GM21423 (cell line): ENCODE measurements around the gene SLC7A6.

Experiments used
- ATAC-seq: cut with Tn5 transposase; IDR thresholded peaks from one replicate; pipeline ENCODE4 v1.9.1; 2021; ENCODE audit warnings: mild to moderate bottlenecking, moderate library complexity; ENCODE audit not compliant: unreplicated experiment

Gene SLC7A6

DNA sequence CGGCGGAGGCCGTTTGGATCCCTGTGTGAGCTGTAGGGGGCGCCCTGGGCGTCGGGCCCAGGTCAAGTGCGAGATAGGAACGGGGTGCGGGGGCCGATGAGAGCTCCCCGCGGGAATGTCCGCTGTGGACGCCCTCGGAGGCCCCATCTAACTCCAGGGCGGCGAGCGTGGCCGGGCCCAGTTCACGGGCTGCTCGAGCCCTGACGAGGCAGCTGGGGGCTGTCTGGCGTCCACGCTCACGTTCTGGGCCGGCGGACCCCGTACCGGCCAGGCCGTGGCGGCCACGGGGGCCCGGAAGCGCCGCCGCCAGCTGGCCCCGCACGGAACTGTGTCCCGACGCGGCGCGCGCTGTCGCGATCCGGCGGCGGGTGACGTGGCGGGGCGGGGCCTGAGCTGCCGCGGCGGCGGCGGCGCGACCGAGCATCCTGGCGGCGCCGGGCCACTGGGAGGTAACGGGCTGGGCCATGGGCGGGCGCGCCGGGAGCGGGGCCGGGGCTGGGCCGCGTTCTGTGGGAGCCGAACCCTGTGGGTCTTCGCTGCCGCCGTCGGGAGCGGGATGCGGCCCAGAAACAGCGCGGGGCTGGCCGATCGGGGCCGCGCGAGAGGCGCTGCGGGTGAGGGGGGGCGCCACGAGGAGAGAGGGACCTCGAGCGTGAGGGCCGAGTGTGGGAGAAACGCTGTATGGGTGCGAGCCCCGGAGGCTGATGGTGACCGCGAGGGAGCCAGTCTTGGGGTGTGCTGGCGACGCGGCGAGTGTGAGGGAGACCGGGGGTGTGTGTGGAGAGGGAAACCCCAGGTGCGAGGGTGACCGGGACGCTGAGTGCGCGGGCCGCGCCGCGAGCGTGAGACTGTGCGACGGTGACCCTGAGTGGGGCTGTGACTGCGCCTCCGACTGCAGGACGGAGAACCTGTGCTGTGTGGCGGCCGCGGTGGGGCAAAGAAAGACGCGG lies at the start of gene SLC7A6:
SLC7A6 (plus strand) TSS at position 399 of the 950 bp plus-strand sequence. CDS start 10,201 bp downstream, outside the sequence.
- peak; percentile 63 for ATAC-seq

GRCh38 chr16:68214726-68215125 lies 49.6 kb upstream of the SLC7A6 start:
- no peak for ATAC-seq

DNA sequence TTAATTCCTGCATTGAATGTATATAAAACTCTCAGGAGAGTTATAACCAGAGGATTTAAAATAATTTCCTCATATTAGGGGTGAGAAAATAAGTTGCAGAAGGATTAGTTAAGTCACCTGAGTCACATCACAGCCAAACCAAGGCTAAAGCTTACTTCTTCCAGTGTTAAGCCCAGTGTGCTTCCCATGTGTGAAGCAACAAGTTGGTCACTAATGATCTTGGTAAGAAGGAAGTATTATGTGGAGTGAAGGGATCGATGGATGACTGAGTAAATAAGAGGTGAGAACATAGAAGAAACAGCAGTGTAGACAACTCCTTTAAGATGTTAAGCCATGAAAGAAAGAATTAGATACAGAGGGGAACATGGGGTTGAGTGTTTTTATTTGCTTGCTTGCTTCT lies 49.0 kb upstream of the SLC7A6 start:
- no peak for ATAC-seq

DNA sequence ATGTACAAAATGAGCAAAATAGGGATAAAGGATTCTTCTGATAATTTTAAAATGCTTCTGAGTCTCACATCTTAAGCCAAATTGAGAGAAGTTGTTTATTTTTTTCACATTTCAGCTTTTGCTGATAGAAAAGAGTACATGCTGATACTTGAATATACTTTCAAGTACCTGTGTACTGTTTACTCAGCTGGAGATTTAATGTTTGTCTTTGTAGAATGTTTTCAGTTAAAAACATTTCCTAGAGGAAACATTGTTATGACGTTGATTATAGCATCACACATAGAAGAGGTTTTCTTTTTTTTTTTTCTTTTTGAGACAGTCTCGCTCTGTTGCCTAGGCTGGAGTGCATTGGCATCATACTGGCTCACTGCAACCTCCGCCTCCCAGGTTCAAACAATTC lies 48.1 kb upstream of the SLC7A6 start:
- no peak for ATAC-seq

- ATAC-seq, result no peak
Observed at GRCh38 chr16:68217506-68217905, 46.8 kb upstream of the SLC7A6 start.

DNA sequence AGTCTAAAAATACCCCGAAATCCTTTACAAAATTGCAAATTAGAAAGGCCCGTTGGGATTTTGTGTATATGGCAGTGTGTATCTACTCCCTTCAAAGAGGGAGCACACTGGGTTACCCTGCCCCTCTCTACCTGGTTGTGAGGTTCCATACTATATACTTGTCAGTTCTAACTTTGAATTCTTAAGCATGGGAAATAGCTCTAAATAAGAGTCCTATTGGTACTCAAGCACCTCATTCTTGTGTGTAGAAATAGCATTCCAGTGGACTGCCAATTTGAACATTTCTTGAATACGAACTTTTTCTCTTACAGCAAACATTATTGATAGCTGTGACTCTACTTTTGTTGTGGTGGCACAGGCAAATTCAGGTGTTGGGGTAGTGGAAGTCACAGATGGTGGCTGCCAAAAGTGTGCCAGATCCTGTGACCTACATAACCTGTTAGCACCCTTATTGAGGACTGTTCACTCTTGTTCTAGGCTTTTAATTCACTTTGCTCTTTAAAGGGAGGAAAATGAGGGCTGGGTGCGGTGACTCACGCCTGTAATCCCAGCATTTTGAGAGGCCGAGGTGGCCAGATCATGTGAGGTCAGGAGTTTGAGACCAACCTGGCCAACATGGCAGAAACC lies 44.5 kb upstream of the SLC7A6 start:
- no peak for ATAC-seq

GRCh38 chr16:68223072-68223471 lies 41.3 kb upstream of the SLC7A6 start:
- no peak for ATAC-seq

- no peak for ATAC-seq
Observed at GRCh38 chr16:68226116-68226515, 38.2 kb upstream of the SLC7A6 start.

DNA sequence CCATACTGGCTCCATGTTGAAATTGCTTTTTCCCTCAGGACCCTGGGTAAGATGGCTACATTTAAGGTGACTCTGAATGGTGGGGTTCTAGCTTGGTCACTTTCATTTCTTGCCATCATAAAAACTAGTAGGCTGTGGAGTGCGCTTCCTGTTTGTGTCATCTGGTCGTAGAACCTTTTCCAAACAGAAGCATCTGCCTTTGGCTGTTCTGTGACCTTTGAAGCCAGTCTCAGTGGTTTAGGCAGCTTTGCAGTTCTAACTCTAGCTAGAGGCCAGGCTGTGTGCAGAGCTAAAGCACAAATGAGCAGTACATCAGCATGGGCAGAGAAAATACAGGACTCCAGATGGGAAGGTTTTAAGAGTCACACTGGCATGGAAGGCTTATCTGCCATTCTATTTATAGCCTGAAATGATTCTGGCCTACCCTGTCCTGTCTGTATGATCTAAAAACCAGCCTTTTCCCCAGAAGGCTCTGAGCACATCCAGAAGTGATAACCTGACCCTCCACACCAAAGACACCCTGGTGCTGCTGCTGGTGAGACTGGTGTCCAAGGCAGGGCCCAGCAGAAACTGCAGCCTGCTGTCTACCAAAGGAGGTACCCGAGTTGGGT lies 37.0 kb upstream of the SLC7A6 start:
- peak; percentile 52 for ATAC-seq

DNA sequence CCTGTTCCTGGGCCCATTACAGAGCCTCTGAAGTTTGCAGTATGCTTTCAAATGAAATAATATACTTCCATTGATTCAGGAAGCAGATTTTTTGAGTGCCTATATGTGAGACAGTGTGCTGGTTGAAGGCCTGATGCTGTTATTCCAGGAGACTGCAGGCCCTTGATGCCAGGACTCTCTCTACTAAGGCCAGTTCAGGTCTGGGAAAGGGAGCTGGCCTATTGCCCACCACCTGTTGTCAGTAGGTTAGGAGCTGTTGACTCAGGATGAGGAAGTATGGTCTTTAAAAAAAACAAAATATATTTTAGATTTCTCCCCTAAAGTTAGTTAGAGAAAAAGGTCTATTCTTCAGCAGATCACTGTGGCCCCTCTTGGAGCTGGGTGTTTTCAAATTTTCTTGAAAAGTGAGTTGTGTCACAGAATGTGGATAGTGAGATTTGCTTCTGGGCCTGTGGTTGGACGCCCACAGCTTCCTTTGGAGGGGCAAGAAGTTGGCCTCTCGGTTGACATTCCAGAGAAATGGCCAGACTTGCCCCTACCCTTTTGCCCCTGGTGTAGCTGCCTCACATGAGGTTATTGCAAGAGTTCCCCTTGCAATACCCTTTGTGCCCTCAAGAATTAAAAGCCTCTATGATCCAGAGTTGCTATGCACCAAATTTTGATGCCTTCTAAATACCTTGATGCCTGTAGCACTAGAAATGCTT lies 36.3 kb upstream of the SLC7A6 start:
- ATAC-seq, result no peak

- ATAC-seq, result no peak
Observed at GRCh38 chr16:68228652-68229051, 35.7 kb upstream of the SLC7A6 start.

- no peak for ATAC-seq
Observed at GRCh38 chr16:68229431-68230175, 34.7 kb upstream of the SLC7A6 start.

GRCh38 chr16:68230176-68230571 lies 34.2 kb upstream of the SLC7A6 start:
- ATAC-seq, result no peak

DNA sequence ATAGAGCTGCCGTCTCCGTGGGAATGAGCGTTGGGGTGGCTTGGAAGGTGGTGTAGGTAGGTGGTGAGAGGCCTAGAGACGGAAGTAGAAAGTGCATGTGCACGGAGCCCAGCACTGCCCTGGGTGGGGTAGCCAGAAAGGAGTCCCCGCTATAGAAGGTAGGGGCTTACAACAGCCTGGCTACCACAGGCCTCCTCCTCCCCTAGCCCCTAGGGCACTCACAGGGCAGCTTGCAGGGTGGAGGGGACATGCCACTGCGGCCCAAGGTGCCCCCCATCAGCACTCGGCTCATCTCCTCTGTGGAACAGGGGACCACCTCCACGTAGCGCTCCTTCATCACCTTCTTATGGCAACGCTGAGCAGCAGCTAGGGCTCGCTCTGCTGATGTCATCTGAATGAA lies 33.4 kb upstream of the SLC7A6 start:
- ATAC-seq, result no peak

DNA sequence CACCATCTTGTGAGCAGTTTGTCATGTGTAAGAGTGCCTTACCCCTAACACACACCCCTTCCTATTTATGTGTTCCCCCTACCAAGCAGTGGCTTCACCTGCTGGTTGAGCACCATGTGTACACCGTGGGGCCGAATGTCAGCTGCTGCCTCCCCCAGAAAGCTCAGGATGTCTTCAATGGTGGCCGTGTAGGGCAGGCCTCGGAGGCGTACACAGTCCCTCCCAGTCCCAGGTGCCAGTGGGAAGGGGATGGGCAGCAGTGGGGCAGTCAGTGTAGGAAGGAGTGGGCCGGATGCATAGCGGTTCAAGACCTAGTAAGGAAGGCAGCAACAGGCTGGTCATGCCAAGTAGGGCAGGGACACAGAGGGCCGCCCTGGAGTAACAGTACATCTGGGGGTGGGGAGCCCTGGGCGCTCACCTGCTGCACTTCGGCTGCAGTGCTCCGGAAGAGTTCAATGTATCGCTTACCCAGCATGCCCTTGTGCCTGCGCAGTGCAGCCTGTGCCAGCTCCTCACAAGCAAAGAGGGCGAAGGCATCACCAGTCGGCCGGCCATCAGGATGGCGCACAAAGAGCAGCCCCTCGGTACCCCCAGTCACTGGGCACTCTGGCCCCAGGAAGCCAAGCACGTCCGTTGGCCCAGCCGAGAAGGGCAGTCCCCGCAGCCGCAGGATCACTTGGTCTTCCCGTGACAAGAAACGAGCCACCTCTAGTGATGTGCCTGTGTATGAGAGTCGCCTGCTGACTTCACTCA lies 32.8 kb upstream of the SLC7A6 start:
- no peak for ATAC-seq

DNA sequence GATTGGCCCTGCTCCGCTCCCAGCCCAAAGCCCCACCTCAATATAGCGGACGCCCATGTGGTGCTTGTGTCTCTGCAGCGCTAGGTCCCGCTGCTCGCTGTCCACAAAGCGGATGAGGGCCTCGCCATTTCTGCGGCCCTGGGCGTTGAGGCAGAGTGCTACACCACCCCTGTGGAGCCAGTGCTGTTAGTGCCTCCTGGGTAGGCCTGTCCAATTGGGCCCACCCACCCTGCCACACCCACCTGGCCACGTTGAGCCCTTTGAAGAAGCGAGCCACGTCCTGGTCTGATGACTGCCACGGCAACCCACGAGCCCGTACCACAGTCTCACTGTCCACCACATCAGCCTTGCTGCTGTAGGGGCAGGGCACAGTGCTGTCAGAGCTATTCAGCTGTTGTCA lies 32.0 kb upstream of the SLC7A6 start:
- no peak for ATAC-seq

GRCh38 chr16:68233085-68233834 lies 31.1 kb upstream of the SLC7A6 start:
- no peak for ATAC-seq

DNA sequence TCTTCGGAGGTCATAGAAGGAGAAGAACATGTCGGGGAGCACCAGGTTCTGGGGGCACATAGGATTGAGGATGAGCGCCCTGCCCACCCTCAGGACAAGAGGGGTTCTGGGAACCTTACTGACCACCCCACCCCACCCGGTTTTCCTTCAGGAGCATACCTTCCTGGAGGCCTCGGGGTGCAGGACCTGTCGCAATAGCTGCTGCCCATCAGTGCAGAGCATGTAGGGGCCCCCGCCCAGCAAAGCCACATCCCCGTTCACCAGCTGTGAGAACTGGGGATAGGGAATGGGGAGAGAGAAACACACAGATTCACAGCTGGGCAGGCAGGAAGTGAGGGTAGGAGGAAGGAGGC lies 30.5 kb upstream of the SLC7A6 start:
- no peak for ATAC-seq
